ENCODE results near the gene IL22RA1. TPM values are rescaled to one million over a fixed set of nuclear protein-coding genes. Genes with fewer than 3 reads are reported as not detected.

Gene IL22RA1
- total and polyA plus RNA-seq, 2 donors (not counting 1 experiment from before 2014, with no cell fraction given): under 0.01 to 0.03 TPM

- Histone ChIP-seq H3K36me3 (ENCODE audit: control insufficient read depth, insufficient read depth, low read length) (no peaks in the 10 kb centered on the region), H2AFZ (ENCODE audit: low read length) (no peak overlapping the region), H3K4me2 (ENCODE audit: extremely low read depth, insufficient read depth, low read length) (no peak overlapping the region), H4K20me1 (ENCODE audit: control insufficient read depth, extremely low read depth, insufficient read depth, low read length) (no peaks in the 10 kb centered on the region), H3K4me3 (replicated peaks in 1 of 4; ENCODE audit: control extremely low read depth in 1 of 4, insufficient read depth in 1 of 4, low read depth in 3 of 4, low read length in 4 of 4) (no peak overlapping the region), H3K79me2 (ENCODE audit: control insufficient read depth, insufficient read depth, low read length) (no peaks in the 10 kb centered on the region), H3K9ac (ENCODE audit: insufficient read depth, low read length) (no peak overlapping the region), H3K27ac (ENCODE audit: insufficient read depth, low read length) (no peak overlapping the region), H3K9me3 (ENCODE audit: control insufficient read depth, insufficient read depth, low read depth, low read length) (no peaks in the 10 kb centered on the region), H3K27me3 (ENCODE audit: control insufficient read depth, insufficient read depth, low read length) (peaks cover under 1% of the 10 kb centered on the region), H3K4me1 (ENCODE audit: control insufficient read depth, extremely low read depth, insufficient read depth, low read length) (no peaks in the 10 kb centered on the region)
- TF ChIP-seq EZH2 (IDR thresholded peaks at IDR 0.05; ENCODE audit: low read length, missing control alignments) (no peak), CTCF (conservative IDR thresholded peaks at IDR 0.05 in 1 of 2, IDR thresholded peaks at IDR 0.05 in 1 of 2; ENCODE audit: low read depth in 1 of 2, low read length in 2 of 2) (no peak)
- no peak for DNase-seq (ENCODE audit: low read depth in 2 of 2)
These were observed 53.0 kb downstream of the IL22RA1 start for GRCh38 chr1:24089743-24090555.

- no peaks in the 10 kb centered on the region for H3K36me3 ChIP-seq (ENCODE audit: control insufficient read depth, insufficient read depth, low read length)
- no peaks in the 10 kb centered on the region for H3K27me3 ChIP-seq (ENCODE audit: control insufficient read depth, insufficient read depth, low read length)
- no peak overlapping the region for H2AFZ ChIP-seq (ENCODE audit: low read length)
- no peaks in the 10 kb centered on the region for H3K4me1 ChIP-seq (ENCODE audit: control insufficient read depth, extremely low read depth, insufficient read depth, low read length)
- no peaks in the 10 kb centered on the region for H3K79me2 ChIP-seq (ENCODE audit: control insufficient read depth, insufficient read depth, low read length)
- no peaks in the 10 kb centered on the region for H4K20me1 ChIP-seq (ENCODE audit: control insufficient read depth, extremely low read depth, insufficient read depth, low read length)
- no peaks in the 10 kb centered on the region for H3K9me3 ChIP-seq (ENCODE audit: control insufficient read depth, insufficient read depth, low read depth, low read length)
- no peak overlapping the region for H3K4me3 ChIP-seq (replicated peaks in 1 of 4; ENCODE audit: control extremely low read depth in 1 of 4, insufficient read depth in 1 of 4, low read depth in 3 of 4, low read length in 4 of 4)
- no peak for DNase-seq (ENCODE audit: low read depth in 2 of 2)
- H3K27ac ChIP-seq (ENCODE audit: insufficient read depth, low read length): no peak overlapping the region
- H3K4me2 ChIP-seq (ENCODE audit: extremely low read depth, insufficient read depth, low read length): no peak overlapping the region
- no peak for TF ChIP-seq CTCF (conservative IDR thresholded peaks at IDR 0.05 in 1 of 2, IDR thresholded peaks at IDR 0.05 in 1 of 2; ENCODE audit: low read depth in 1 of 2, low read length in 2 of 2)
- H3K9ac ChIP-seq (ENCODE audit: insufficient read depth, low read length): no peak overlapping the region
These were observed 53.8 kb downstream of the IL22RA1 start for GRCh38 chr1:24089027-24089742.

GRCh38 chr1:24086466-24086865 lies 56.5 kb downstream of the IL22RA1 start:
- no peaks in the 10 kb centered on the region for H3K4me1 ChIP-seq (ENCODE audit: control insufficient read depth, extremely low read depth, insufficient read depth, low read length)
- H4K20me1 ChIP-seq (ENCODE audit: control insufficient read depth, extremely low read depth, insufficient read depth, low read length): no peaks in the 10 kb centered on the region
- H2AFZ ChIP-seq (ENCODE audit: low read length): no peak overlapping the region
- no peak overlapping the region for H3K4me2 ChIP-seq (ENCODE audit: extremely low read depth, insufficient read depth, low read length)
- H3K4me3 ChIP-seq (replicated peaks in 1 of 4; ENCODE audit: control extremely low read depth in 1 of 4, insufficient read depth in 1 of 4, low read depth in 3 of 4, low read length in 4 of 4): no peak overlapping the region
- no peak for TF ChIP-seq CTCF (conservative IDR thresholded peaks at IDR 0.05 in 1 of 2, IDR thresholded peaks at IDR 0.05 in 1 of 2; ENCODE audit: low read depth in 1 of 2, low read length in 2 of 2)
- TF ChIP-seq EZH2 (IDR thresholded peaks at IDR 0.05; ENCODE audit: low read length, missing control alignments): no peak
- H3K9ac ChIP-seq (ENCODE audit: insufficient read depth, low read length): no peak overlapping the region
- H3K79me2 ChIP-seq (ENCODE audit: control insufficient read depth, insufficient read depth, low read length): no peaks in the 10 kb centered on the region
- no peak for DNase-seq (ENCODE audit: low read depth in 2 of 2)
- no peaks in the 10 kb centered on the region for H3K9me3 ChIP-seq (ENCODE audit: control insufficient read depth, insufficient read depth, low read depth, low read length)
- H3K36me3 ChIP-seq (ENCODE audit: control insufficient read depth, insufficient read depth, low read length): no peaks in the 10 kb centered on the region
- no peak overlapping the region for H3K27ac ChIP-seq (ENCODE audit: insufficient read depth, low read length)
- no peaks in the 10 kb centered on the region for H3K27me3 ChIP-seq (ENCODE audit: control insufficient read depth, insufficient read depth, low read length)

Data from fibroblast of lung (primary cell).